Hypothalamus (tissue), 51 donors: ENCODE data around the gene RBM19.
A peak's percentile ranks its signal among the peaks of the same experiment; 100 is the strongest.

ENCODE experiments used
- DNase-seq, 51 donors: peaks; one replicate each; lab custom pipeline; 2025; lab: John Stamatoyannopoulos, UW

The RBM19 gene

DNA sequence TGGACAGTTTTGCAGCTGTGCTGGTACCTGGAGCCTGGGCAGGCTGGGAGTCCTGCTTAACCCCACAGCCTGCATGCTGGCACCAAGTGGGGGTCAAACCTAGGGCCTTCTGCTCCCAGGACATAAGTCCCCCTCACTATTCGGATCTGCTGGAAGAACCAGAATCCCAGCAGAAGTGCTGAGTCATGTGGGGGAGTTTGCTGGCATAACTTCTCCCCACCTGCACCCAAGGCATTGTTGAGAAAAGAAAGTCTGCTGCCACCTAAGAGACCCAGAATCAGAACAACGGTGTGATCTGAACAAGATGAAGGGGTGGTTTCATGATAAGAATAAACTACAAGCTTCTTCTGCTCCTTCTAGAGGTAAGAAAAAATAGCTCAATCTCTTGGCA lies 102.7 kb downstream of the RBM19 start:
- DNase-seq = peak in 4 of 51 donors; percentile 25 to 65 (median 38)

DNA sequence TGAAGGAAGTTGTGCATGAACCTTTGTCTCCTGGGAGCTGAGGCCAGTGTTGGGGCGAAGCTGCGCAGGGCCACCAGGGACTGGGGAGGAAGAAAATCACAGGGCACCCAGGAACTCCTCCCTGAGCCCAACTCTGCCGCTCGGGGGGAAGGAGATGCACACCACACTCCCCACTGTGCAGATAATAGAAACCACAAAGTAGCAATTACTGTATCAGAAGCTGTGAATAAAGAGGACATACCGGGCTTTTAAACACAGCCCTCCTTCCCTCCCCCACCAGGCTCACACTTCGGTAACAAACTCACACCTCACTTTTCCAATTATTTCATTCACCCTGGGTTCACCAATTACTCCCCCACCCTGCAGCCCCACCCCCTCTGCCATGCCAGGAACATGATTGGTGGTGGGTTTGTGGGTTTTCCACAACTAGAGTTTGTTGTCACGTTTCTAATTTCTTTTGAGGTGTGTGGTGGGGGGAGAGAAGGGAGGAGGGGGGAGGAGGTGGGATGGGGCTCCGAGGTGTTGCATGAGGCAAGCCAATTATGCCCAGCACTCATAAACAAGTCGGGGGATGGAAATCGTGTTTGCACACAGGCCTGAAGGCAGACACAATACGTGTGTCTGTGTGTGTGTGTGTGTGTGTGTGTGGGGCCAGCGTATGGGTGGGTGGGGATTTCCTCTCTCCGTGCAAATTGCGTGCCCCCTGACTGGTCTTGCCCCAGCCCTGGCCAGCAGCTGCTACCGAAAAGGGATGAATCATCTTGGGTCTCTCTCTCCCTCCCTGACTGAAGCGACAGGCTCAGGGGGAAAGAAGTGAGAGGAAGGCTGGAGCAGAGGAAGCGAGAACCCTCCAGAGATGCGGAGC lies 103.3 kb downstream of the RBM19 start:
- peak in 4 of 51 donors; percentile 5 to 41 (median 24) for DNase-seq

- DNase-seq = no peak
These were observed 104.3 kb downstream of the RBM19 start for GRCh38 chr12:113861708-113862312.

DNA sequence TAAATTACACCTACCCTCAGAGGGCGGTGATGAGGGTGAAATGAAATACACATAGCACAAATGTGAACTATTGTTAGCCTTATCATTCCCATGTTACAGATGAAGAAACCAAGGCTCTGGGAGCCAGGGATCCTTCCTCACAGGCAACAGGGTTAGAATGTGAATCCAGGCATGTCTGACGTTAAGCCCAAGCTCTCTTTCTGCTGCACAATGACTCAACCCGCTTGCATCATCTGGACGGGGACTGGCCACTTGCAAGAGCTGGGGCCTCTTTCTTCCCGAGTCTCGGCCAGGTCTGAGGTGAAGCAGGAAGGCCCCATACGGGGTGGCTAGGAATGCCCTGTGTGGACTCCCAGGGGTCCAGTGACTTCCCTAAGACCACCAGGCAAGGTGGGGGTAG lies 105.2 kb downstream of the RBM19 start:
- no peak for DNase-seq

DNA sequence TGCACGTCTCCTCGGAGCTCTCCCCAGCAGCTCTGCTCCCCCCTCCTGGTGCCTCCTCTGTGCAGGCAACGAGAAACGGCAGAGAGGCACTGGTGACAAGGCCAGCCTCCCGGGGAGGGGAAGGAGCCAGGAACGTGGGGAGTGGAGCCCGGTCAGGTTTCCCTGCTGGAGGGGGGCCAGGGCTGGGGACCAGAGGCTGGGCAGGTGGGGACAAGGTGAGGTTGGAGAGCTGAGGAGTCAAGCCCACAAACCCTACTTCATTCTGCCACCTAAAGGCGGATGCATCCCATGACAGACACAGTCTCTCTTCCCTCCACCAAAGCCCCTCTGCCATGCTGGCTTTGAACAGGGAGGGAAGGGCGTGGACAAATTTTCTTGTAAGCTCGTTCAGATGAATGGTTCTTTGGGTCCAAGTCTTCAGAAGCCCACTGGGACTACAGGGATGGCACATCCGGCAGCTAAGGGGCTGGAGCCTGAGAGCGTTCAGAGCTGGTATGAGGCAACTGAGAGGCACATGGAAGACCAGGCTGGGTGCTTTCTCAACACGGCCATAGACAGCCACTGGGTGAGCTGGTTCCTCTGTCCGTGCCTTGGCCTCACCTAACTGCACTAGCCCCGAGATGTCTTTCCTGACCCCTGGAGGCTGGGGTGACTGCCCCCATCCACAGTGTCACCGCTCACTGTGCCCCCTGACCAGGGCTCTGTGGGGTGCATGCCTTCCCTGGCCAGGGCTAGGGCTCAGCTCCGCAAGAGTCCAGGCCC lies 105.9 kb downstream of the RBM19 start:
- DNase-seq = peak in 8 of 51 donors; percentile 13 to 62 (median 21)

- no peak for DNase-seq
These were observed 107.2 kb downstream of the RBM19 start for GRCh38 chr12:113858841-113859386.

DNA sequence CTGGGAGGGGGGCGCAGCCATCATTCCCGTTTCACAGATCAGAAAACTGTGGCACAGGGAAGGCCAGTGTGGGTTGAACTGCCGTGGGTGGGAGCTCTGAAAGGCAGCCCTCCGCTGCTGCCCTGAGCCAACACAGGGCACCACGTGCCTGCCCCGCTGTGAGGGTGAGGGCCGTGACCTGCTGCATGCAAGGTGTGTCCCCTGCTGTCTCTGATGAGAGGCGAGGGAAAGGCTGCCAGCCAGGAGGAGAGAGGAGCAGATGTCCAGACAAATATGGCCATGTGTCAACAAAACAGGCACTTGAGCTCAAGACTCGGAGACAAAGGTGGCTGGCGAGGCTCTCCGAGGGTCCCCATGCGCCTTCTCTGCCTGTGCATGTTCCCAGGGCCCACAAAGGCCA lies 108.8 kb downstream of the RBM19 start:
- DNase-seq = no peak

DNA sequence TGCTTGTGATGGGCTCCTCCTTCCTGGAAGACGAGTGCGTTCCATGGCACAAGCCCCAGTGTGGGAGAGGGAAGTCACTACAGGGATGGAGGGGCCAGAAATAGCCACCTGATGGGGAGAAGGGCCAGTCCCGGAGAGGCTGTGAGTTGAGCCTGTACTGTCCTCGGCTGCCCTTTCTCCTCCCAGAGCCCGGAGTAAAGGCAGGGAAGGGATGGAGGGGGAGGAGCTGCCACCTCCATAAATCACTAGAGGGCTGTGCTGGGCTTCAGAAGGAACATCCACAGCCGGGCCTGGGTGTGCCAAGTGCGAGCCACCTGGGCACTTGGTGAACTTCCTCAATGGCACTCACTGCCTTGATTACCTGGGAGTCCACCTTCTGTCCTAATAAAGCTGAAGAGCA lies 110.1 kb downstream of the RBM19 start:
- peak in 2 of 51 donors; percentile 5 to 9 for DNase-seq

- peak in 22 of 51 donors; percentile 5 to 46 (median 24) for DNase-seq
These were observed 111.6 kb downstream of the RBM19 start for GRCh38 chr12:113854385-113855142.

GRCh38 chr12:113853491-113853890 lies 112.6 kb downstream of the RBM19 start:
- DNase-seq = peak in 3 of 51 donors; percentile 11 to 37 (median 29)

DNA sequence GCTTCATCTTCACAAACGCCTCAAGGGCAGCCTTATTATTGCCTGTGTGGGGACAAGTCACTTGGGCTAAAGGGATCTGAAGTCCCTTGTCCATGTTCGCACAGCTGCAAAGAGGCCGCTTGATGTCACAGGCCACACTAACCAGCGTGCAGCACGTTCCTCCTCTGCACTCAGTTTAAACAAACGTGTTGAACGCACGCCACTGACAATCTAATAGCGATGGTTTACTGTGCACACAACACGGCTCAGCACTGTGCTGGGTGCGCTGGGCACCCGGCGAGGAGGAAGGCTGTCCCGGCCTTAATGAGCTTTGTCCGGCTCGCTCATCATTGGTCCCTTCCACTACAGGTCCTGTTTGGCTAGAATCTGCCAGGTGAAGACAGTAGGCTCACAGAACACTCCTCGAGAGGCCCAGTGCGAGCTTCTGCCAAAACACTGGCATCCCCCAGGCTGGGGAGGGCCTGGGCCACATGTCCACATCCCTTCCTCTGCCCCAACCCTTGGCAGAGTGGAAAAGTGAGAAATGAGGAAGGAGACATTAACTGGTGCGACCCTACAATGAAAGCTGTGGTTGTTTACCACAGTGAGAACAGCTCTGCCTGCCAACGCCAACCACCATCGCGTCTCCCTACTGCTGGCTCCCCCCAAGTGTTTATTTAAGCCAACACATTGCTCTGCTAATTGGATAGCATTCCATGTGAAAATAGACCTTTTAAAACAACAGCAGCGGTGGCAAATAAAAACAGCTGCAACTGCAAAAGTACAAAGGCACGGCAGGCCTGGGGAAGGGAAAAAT lies 113.2 kb downstream of the RBM19 start:
- DNase-seq = peak in 30 of 51 donors; percentile 5 to 72 (median 29)

GRCh38 chr12:113852264-113852663 lies 113.9 kb downstream of the RBM19 start:
- DNase-seq = peak in 2 of 51 donors; percentile 8 to 67

- peak in 35 of 51 donors; percentile 4 to 83 (median 41) for DNase-seq
These were observed 115.6 kb downstream of the RBM19 start for GRCh38 chr12:113850309-113851056.

DNA sequence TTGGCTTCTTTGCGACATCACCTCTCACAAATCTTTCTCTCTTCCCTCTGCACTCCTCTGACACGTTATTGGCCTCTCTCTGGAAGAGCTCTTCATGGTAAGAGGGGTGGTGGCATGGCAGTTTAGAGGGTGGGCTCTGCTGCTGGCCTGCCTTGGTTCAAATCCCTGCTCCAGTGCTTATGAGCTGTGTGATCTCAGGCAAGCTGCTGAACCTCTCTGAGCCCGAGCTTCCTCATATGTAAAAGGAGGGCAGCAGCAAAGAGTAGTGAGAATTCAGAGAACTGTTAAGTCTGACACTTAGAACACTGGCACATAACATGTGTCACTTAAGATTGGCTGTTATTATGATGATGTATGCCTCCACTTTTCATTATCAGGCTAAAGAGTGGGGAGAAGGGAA lies 118.3 kb downstream of the RBM19 start:
- DNase-seq = no peak

- no peak for DNase-seq
These were observed 119.0 kb downstream of the RBM19 start for GRCh38 chr12:113846883-113847755.

DNA sequence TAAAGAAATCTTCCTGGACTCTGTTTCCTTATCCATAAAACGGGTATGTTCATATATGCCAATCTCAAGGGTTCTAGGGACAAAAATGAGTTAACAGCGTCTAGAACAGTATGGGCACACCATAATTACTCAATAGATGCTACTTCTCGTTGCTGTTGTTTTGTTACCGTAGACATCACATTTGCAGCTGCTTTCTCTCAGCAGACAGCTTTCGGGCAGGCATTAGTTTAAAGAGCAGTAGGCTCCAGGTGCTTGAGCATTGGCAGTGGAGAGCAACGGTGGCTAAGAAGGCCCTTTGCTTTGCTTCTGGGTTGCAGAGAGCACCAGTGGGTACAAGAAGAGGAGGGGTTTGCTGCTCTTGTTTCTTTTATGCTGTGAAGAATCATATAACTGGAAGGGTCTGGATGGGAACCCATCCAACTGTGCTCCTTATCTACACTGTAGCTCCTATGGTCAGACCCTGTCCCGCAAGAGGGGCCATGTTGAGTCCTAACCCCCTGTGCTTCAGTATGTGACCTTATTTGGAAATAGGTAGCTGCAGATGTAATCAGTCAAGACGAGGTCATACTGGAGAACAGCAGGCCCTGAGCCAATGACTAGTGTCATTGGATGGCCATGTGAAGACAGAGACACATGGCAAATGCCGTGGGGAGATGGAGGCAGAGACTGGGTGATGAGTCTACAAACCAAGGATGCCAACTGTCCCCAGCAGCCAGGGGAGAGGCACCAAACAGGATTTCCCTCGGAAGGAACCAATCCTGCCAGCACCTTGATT lies 120.0 kb downstream of the RBM19 start:
- no peak for DNase-seq
